ENCODE data around the gene YPEL3.

The YPEL3 gene

GRCh38 chr16:30104090-30104489 lies 8.1 kb upstream of the YPEL3 start:
- Histone ChIP-seq H3K27me3 (ENCODE audit: insufficient read depth, poor library complexity, severe bottlenecking) (no peaks in the 10 kb centered on the region), H3K27ac (replicated peaks) (no peak overlapping the region), H3K4me3 (replicated peaks; ENCODE audit: insufficient read depth, low read length) (no peak overlapping the region)
- DNase-seq (ENCODE audit: low read depth in 1 of 2, low spot score in 1 of 2): no peak
- TF ChIP-seq SPI1 (IDR thresholded peaks at IDR 0.05; ENCODE audit: borderline replicate concordance, low read depth) (no peak), POLR2AphosphoS5 (IDR thresholded peaks at IDR 0.05; ENCODE audit: low read depth) (no peak), CTCF (IDR thresholded peaks at IDR 0.05; ENCODE audit: insufficient read depth, low read length) (no peak), GABPA (IDR thresholded peaks at IDR 0.05; ENCODE audit: low read depth) (no peak), REST (IDR thresholded peaks at IDR 0.05; ENCODE audit: insufficient replicate concordance, low read depth) (no peak)

DNA sequence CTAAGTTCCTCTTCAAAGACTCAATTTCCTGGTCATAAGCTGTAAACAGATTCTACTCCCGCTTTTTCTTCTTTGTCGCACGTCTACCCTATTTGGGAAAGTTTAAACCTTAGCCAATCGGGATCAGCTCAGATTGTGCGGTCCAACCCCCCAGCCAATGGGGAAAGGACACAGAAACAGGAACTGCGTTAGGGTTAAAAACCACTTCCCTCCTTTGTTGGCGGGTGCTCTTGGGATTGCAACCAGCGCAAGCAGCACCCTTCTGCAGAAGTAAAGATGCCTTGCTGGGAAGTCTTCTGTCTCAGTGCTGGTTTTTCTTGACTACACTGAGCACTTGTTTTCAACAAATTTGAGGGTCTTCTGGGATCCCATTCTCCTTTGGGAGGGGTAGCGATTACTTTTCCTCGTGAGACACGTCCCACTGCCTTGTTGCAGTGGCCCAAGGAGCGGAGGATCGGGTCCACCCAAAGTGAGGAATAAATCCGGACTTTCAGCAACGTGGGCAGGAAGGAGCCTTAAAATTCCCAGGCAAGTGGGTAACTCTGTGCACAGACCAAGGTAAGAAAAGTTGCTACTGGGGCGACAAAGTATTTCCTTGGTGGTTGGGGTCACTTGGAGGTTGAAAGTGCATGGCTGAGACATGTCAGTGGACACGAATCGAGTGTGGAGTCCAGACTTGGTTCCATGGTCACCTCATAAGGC lies 1.0 kb upstream of the YPEL3 start:
- H3K4me3 ChIP-seq (replicated peaks; ENCODE audit: insufficient read depth, low read length): no peak overlapping the region
- no peak overlapping the region for H3K27ac ChIP-seq (replicated peaks)
- TF ChIP-seq POLR2AphosphoS5 (IDR thresholded peaks at IDR 0.05; ENCODE audit: low read depth) (peak; percentile 63), SPI1 (IDR thresholded peaks at IDR 0.05; ENCODE audit: borderline replicate concordance, low read depth) (peak; percentile 93), GABPA (IDR thresholded peaks at IDR 0.05; ENCODE audit: low read depth) (no peak)
- H3K27me3 ChIP-seq (ENCODE audit: insufficient read depth, poor library complexity, severe bottlenecking): no peaks in the 10 kb centered on the region
- peak in 1 of 2 experiments; percentile 50 for DNase-seq (ENCODE audit: low read depth in 1 of 2, low spot score in 1 of 2)

DNA sequence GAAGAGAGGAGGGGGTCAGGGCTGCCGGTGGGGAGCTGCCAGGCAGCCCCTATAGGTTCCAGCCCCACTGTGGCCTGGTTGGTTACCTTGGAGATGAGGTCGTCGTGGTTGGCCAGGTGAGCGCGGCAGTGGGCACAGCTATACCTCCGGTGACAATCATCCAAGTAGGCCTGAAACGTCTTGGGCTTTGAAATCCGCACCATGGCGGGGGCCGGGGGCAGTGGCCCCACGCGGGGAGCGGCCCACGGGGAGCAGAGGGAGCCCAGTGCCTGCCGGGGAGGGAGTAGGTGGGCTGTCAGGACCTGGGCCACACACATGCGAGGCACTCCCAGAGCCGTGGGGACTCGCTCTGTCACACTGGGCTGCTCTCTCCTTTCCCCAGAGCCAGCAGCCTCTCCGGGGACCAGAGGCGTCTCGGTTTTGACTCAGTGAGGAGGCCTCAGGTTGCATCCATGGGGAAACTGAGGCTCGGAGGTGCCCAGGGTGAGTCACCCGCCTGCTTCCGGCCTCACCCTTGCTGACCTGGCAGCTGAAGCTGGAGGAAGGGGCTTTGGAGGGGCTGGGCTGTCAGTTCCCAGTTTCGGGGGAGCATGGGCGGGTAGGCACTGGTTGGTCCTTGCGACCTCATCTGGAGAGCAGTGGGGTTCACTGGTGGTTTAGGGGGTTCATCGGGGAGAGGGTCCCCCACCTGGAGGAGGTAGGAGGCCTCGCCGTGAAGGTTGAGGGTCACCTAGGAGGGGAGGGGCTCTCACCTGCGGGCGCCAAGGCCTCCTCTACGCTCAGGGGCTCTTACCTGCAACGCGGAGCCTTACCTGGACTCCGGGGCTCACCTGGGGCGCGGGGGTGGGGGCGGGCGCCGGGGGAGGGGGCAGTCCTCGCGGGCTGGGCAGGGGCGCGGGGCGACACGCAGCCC lies 591 bp downstream of the YPEL3 start:
- TF ChIP-seq POLR2AphosphoS5 (IDR thresholded peaks at IDR 0.05; ENCODE audit: low read depth) (no peak), GABPA (IDR thresholded peaks at IDR 0.05; ENCODE audit: low read depth) (no peak), SPI1 (IDR thresholded peaks at IDR 0.05; ENCODE audit: borderline replicate concordance, low read depth) (no peak), CTCF (IDR thresholded peaks at IDR 0.05; ENCODE audit: insufficient read depth, low read length) (no peak), REST (IDR thresholded peaks at IDR 0.05; ENCODE audit: insufficient replicate concordance, low read depth) (no peak)
- DNase-seq (ENCODE audit: low read depth in 1 of 2, low spot score in 1 of 2): no peak
- H3K4me3 ChIP-seq (replicated peaks; ENCODE audit: insufficient read depth, low read length): no peak overlapping the region
- H3K27ac ChIP-seq (replicated peaks): no peak overlapping the region
- no peaks in the 10 kb centered on the region for H3K27me3 ChIP-seq (ENCODE audit: insufficient read depth, poor library complexity, severe bottlenecking)

DNA sequence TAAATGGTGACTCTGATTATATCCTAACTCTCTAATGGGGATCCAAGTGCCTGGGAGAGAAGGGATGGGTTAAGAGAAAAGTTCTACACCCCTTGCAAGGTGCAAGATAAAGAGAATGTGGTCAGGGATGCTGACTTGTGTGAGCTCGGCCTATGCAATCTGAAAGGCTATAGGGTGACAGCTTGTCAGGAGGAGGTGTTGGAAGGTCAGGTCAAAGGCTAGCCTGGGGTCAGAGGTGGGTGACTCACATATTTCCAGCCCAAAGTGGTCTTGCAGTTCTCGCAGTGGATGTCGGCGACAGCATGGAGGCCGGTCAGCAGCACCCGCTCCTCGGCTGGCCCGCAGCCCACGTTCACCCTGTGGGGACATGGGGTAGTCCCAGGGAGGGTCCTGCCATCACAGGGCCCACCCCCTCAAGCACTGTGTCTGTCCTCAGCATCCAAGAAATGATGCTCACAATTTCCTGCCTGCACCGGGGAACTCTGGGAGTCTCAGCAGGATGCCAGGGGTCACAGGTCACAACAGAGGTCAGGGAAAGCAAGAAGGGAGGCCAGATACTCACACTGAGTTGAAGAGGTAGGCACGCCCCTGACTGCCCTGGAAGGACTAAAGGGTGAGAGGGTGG lies 1.4 kb downstream of the YPEL3 start:
- TF ChIP-seq POLR2AphosphoS5 (IDR thresholded peaks at IDR 0.05; ENCODE audit: low read depth) (no peak), SPI1 (IDR thresholded peaks at IDR 0.05; ENCODE audit: borderline replicate concordance, low read depth) (no peak), REST (IDR thresholded peaks at IDR 0.05; ENCODE audit: insufficient replicate concordance, low read depth) (no peak), CTCF (IDR thresholded peaks at IDR 0.05; ENCODE audit: insufficient read depth, low read length) (no peak), GABPA (IDR thresholded peaks at IDR 0.05; ENCODE audit: low read depth) (no peak)
- DNase-seq (ENCODE audit: low read depth in 1 of 2, low spot score in 1 of 2): no peak

More for the DNA sequence above, 1.4 kb downstream of the YPEL3 start:
- no peaks in the 10 kb centered on the region for H3K27me3 ChIP-seq (ENCODE audit: insufficient read depth, poor library complexity, severe bottlenecking)
- H3K27ac ChIP-seq (replicated peaks): no peak overlapping the region
- H3K4me3 ChIP-seq (replicated peaks; ENCODE audit: insufficient read depth, low read length): no peak overlapping the region

All from HL-60 (cell line).